GM23248 (cell line): Measurements from ENCODE around the gene TNFRSF11A. TPM values are rescaled to one million over a fixed set of nuclear protein-coding genes. Genes with fewer than 3 reads are reported as not detected.

Experiments used
- DNase-seq: peaks from one replicate; pipeline ENCODE4 v3.0.0-alpha.2; 2015
- H2AFZ ChIP-seq: fragments of 200-600 bp; sonication (generic); 2 replicates; pipeline ENCODE4 v1.6.1; 2016; ENCODE audit warnings: antibody characterized with exemption
- H3F3A ChIP-seq: fragments of 200-600 bp; sonication (generic); 2 replicates; pipeline ENCODE4 v1.6.1; 2016; ENCODE audit warnings: mild to moderate bottlenecking, antibody characterized with exemption, mixed run types; ENCODE audit not compliant: insufficient read depth
- H3K27ac ChIP-seq: fragments of 200-600 bp; sonication (generic); 2 replicates; pipeline ENCODE4 v1.5.1; 2016; ENCODE audit warnings: mild to moderate bottlenecking
- H3K27me3 ChIP-seq: fragments of 200-600 bp; sonication (generic); replicated peaks from 2 replicates; pipeline ENCODE4 v1.6.1; 2016; ENCODE audit warnings: mild to moderate bottlenecking; ENCODE audit not compliant: insufficient read depth
- H3K36me3 ChIP-seq: fragments of 200-600 bp; sonication (generic); 2 replicates; pipeline ENCODE4 v1.6.1; 2016; ENCODE audit warnings: low read depth, mild to moderate bottlenecking
- H3K4me1 ChIP-seq: fragments of 200-600 bp; sonication (generic); 2 replicates; pipeline ENCODE4 v1.6.1; 2016; ENCODE audit warnings: mild to moderate bottlenecking; ENCODE audit not compliant: insufficient read depth
- H3K4me2 ChIP-seq: fragments of 200-600 bp; sonication (generic); one replicate; pipeline ENCODE4 v1.6.1; 2016; ENCODE audit warnings: mild to moderate bottlenecking; ENCODE audit not compliant: unreplicated experiment
- H3K4me3 ChIP-seq: fragments of 200-600 bp; sonication (generic); 2 replicates; pipeline ENCODE4 v1.5.1; 2016; ENCODE audit warnings: mild to moderate bottlenecking
- H3K79me2 ChIP-seq: fragments of 200-600 bp; sonication (generic); 2 replicates; pipeline ENCODE4 v1.6.1; 2016; ENCODE audit warnings: mild to moderate bottlenecking; ENCODE audit not compliant: insufficient read depth
- H3K9ac ChIP-seq: fragments of 200-600 bp; sonication (generic); 2 replicates; pipeline ENCODE4 v1.6.1; 2016; ENCODE audit warnings: mild to moderate bottlenecking
- H3K9me2 ChIP-seq: fragments of 200-600 bp; sonication (generic); 2 replicates; pipeline ENCODE4 v1.6.1; 2016; ENCODE audit warnings: mixed run types, mild to moderate bottlenecking, moderate library complexity; ENCODE audit not compliant: insufficient read depth
- H3K9me3 ChIP-seq: fragments of 200-600 bp; sonication (generic); one replicate; pipeline ENCODE4 v1.6.1; 2017; ENCODE audit warnings: low read depth
- H4K20me1 ChIP-seq: fragments of 200-600 bp; sonication (generic); 2 replicates; pipeline ENCODE4 v1.6.0; 2016; ENCODE audit not compliant: insufficient read depth
- EZH2 ChIP-seq: fragments of 200-600 bp; sonication (generic); IDR thresholded peaks from 2 replicates; pipeline ENCODE4 v1.6.1; 2018; ENCODE audit warnings: antibody characterized with exemption, mild to moderate bottlenecking; ENCODE audit not compliant: insufficient read depth, poor library complexity, severe bottlenecking
- EZH2phosphoT487 ChIP-seq: fragments of 200-600 bp; sonication (generic); IDR thresholded peaks from 2 replicates; pipeline ENCODE4 v1.6.1; 2018; ENCODE audit warnings: antibody characterized with exemption, moderate library complexity, mild to moderate bottlenecking, low read depth; ENCODE audit not compliant: insufficient read depth
- WGBS, 2 experiments: methylation state at CpG; one replicate each; pipeline ENCODE4 v1.1.6; 2015 to 2017; ENCODE audit warnings: low lambda C conversion rate in 2 of 2, low coverage in 1 of 2; ENCODE audit errors: missing lambda C conversion rate in 2 of 2; 5-methylcytosine and 5-hydroxymethylcytosine counted together
- in situ Hi-C: fragments of 300-500 bp; cut with MboI; formaldehyde crosslinking; loops from 2 replicates; pipeline ENCODE4 v1.15.0; 2020
- polyA plus RNA-seq: library from polyadenylated mRNA; unstranded; fragments of >200 nt; fragmentation: Nextera tagmentation; extraction: Ambion mirVana; gene quantifications from 2 replicates; pipeline ENCODE4 v1.2.1, GENCODE V29; 2016
- total RNA-seq: library from RNA; depleted of rRNA; stranded (reverse); fragments of >200 nt; shearing (Covaris generic); gene quantifications from 2 replicates; pipeline ENCODE4 v1.2.3, GENCODE V29; 2014

The TNFRSF11A gene
- total and polyA plus RNA-seq, 2 experiments from 2014 or later: 0.09 to 0.22 TPM

DNA sequence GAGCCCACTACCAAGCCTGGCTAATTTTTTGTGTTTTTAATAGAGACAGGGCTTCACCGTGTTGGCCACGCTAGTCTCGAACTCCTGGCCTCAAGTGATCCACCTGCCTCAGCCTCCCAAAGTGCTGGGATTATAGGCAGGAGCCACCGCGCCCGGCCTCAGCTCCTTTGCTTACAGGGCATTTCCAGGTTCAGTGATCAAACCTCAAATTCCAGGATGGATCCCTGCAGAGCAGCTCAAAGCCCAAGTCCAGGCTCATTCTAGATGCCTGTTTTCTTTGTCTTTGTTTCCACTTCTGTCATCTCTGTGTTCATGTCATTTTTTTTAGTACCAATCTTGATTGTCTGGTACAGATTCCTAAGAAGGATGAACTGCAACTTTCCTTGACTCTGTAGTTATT, 41.9 kb downstream of the TNFRSF11A start:
- H3K4me1 ChIP-seq: no peaks in the 10 kb centered on the region
- no peak for TF ChIP-seq EZH2
- TF ChIP-seq EZH2phosphoT487: no peak
- H3K36me3 ChIP-seq: no peaks in the 10 kb centered on the region
- no peak overlapping the region for H3K27ac ChIP-seq
- no peak overlapping the region for H3K4me2 ChIP-seq
- no peaks in the 10 kb centered on the region for H3K79me2 ChIP-seq
- WGBS, 2 experiments: 84 to 86% methylated on average over 6 of the region's 6 CpGs
- no peak overlapping the region for H3K4me3 ChIP-seq
- H3F3A ChIP-seq: no peaks in the 10 kb centered on the region
- no peak for DNase-seq
- H3K9me2 ChIP-seq: no peaks in the 10 kb centered on the region
- no peaks in the 10 kb centered on the region for H3K27me3 ChIP-seq
- no peak overlapping the region for H2AFZ ChIP-seq
- H3K9ac ChIP-seq: no peak overlapping the region
- in situ Hi-C loops: no loop called here
- no peaks in the 10 kb centered on the region for H4K20me1 ChIP-seq
- no peaks in the 10 kb centered on the region for H3K9me3 ChIP-seq

DNA sequence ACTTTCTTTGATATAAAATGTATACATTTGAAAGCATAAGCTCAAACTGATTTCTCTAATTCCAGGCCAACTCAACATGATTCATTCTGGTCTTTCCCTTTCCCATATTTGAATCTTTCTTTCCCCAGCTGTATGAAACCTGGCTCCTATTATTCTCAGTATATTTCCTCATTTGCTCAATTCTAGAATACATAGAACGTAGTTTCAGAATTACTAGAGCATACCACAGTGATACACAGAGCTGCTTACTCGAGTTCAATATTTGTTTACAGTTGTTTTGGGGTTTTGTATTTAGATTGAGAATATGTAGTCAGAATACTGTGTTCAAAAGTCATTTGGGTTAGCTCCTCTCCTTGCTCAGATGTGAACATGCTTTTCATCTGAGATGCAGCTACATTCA, 43.0 kb downstream of the TNFRSF11A start:
- Histone ChIP-seq H3K4me2 (no peak overlapping the region), H3K4me1 (no peaks in the 10 kb centered on the region), H3K79me2 (no peaks in the 10 kb centered on the region), H3K4me3 (no peak overlapping the region), H3K9me3 (no peaks in the 10 kb centered on the region), H4K20me1 (no peaks in the 10 kb centered on the region), H3K36me3 (no peaks in the 10 kb centered on the region), H3F3A (no peaks in the 10 kb centered on the region), H3K9ac (no peak overlapping the region), H3K27ac (no peak overlapping the region), H3K9me2 (no peaks in the 10 kb centered on the region), H2AFZ (no peak overlapping the region), H3K27me3 (no peaks in the 10 kb centered on the region)
- WGBS, 2 experiments: 74 to 78% methylated on average over 2 of the region's 2 CpGs
- TF ChIP-seq EZH2 (no peak), EZH2phosphoT487 (no peak)
- in situ Hi-C loops: no loop called here
- no peak for DNase-seq

DNA sequence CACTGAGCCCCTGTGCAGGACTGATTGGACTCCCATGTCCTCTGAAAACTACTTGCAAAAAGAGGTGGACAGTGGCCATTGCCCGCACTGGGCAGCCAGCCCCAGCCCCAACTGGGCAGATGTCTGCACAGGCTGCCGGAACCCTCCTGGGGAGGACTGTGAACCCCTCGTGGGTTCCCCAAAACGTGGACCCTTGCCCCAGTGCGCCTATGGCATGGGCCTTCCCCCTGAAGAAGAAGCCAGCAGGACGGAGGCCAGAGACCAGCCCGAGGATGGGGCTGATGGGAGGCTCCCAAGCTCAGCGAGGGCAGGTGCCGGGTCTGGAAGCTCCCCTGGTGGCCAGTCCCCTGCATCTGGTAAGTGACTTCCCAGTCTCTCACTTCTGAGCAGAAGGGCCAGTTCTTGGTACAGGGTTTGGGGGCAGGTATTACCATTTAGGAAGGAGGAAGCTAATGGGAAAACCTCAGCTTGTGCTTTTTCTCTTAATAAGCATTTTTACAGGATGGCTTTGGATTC, 44.1 kb downstream of the TNFRSF11A start:
- H3K27me3 ChIP-seq: no peaks in the 10 kb centered on the region
- in situ Hi-C loops: no loop called here
- no peaks in the 10 kb centered on the region for H3K4me1 ChIP-seq

DNA sequence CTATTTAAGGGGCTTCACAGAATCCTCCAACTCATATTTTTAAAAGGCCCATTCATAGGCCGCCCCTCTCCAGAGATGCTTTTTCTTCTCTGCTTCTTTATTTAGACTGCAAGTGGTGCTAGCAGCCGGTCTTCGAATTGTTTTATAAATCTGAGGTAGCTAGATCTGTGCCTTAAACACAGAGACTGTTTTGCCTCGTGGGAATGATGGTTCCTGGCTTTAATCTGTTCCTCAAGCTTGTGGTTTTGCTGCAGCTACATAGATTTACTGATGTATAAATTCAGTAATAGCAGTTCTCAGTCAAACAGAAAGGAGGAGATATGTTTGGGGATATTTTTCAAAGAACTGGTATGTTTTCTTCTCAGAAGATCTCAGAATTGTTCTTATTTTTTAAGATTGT, 45.3 kb downstream of the TNFRSF11A start:
- Histone ChIP-seq H3K36me3 (no peaks in the 10 kb centered on the region), H3K9me2 (no peaks in the 10 kb centered on the region), H3K4me1 (no peaks in the 10 kb centered on the region), H3F3A (no peaks in the 10 kb centered on the region), H4K20me1 (no peaks in the 10 kb centered on the region), H3K9me3 (no peaks in the 10 kb centered on the region), H3K27ac (no peak overlapping the region), H3K4me2 (no peak overlapping the region), H2AFZ (no peak overlapping the region), H3K9ac (no peak overlapping the region), H3K4me3 (no peak overlapping the region), H3K79me2 (no peaks in the 10 kb centered on the region), H3K27me3 (no peaks in the 10 kb centered on the region)
- 81 to 86% methylated on average over 4 of the region's 4 CpGs for WGBS, 2 experiments
- no peak for DNase-seq
- no peak for TF ChIP-seq EZH2
- no peak for TF ChIP-seq EZH2phosphoT487
- in situ Hi-C loops: no loop called here

More for the DNA sequence above, 44.1 kb downstream of the TNFRSF11A start:
- H3K4me3 ChIP-seq: no peak overlapping the region
- H3K4me2 ChIP-seq: no peak overlapping the region
- H3K36me3 ChIP-seq: no peaks in the 10 kb centered on the region
- DNase-seq: no peak
- no peak overlapping the region for H3K9ac ChIP-seq
- no peak for TF ChIP-seq EZH2
- no peak for TF ChIP-seq EZH2phosphoT487
- no peaks in the 10 kb centered on the region for H3F3A ChIP-seq
- no peak overlapping the region for H2AFZ ChIP-seq
- no peaks in the 10 kb centered on the region for H3K9me2 ChIP-seq
- H4K20me1 ChIP-seq: no peaks in the 10 kb centered on the region
- H3K9me3 ChIP-seq: no peaks in the 10 kb centered on the region
- 65 to 73% methylated on average over 7 to 8 of the region's 9 CpGs for WGBS, 2 experiments
- no peak overlapping the region for H3K27ac ChIP-seq
- H3K79me2 ChIP-seq: no peaks in the 10 kb centered on the region

DNA sequence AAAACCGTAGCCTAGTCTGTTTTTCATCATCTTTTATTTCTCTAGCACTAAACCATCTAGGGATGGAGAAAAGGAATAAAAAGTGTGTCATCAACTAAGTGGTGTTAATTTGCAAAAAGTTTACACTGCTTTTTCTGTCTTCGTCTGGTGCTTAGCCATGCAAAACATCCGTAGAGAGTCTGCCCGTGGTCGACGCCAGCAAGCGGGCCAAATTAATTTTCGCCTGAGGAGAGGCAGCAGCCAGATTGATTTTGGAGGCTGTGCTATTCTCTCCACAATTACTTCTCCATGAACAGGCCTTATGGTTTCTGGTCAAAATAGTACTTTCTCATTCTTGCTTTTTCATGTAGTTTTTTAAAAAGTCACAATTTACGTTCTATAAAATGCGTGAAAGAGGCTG, 46.3 kb downstream of the TNFRSF11A start:
- no peak for DNase-seq
- no peak overlapping the region for H3K4me2 ChIP-seq

More for the DNA sequence above, 46.3 kb downstream of the TNFRSF11A start:
- H3F3A ChIP-seq: no peaks in the 10 kb centered on the region
- H3K27ac ChIP-seq: no peak overlapping the region
- H3K36me3 ChIP-seq: no peaks in the 10 kb centered on the region
- H3K9me3 ChIP-seq: no peaks in the 10 kb centered on the region
- H3K4me3 ChIP-seq: no peak overlapping the region
- no peak overlapping the region for H2AFZ ChIP-seq
- H3K4me1 ChIP-seq: no peaks in the 10 kb centered on the region
- H3K79me2 ChIP-seq: no peaks in the 10 kb centered on the region
- TF ChIP-seq EZH2phosphoT487: no peak
- TF ChIP-seq EZH2: no peak
- in situ Hi-C loops: no loop called here
- H3K9me2 ChIP-seq: no peaks in the 10 kb centered on the region
- H4K20me1 ChIP-seq: no peaks in the 10 kb centered on the region
- H3K9ac ChIP-seq: no peak overlapping the region
- 44 to 48% methylated on average over 10 of the region's 10 CpGs for WGBS, 2 experiments
- no peaks in the 10 kb centered on the region for H3K27me3 ChIP-seq
